Pancreas (tissue), 10 donors: ENCODE results near the gene NFATC2IP. TPM values are rescaled to one million over a fixed set of nuclear protein-coding genes. Genes with fewer than 3 reads are reported as not detected.

ENCODE experiments used
- ATAC-seq, 4 donors: fragments of 200-7000 bp; cut with Tn5 transposase; one replicate each; pipeline versions ENCODE4 v1.8.0 to v1.9.1; 2020; ENCODE audit warnings: mild to moderate bottlenecking in 4 of 4, moderate library complexity in 4 of 4
- DNase-seq, 6 donors: peaks; one replicate each; pipeline ENCODE4 v3.0.0-alpha.2; 2020
- FAIRE-seq: peaks from 2 replicates; lab custom pipeline; 2012; peaks lifted over from hg19 to GRCh38; lab: Jason Lieb, UNC
- H3K27ac ChIP-seq, 4 donors: fragments of 200-600 bp; sonication (generic); 1 replicate in 3 of 4; 2 replicates in 1 of 4; pipeline versions ENCODE4 v1.5.0 to v1.8.0; 2020
- H3K27me3 ChIP-seq, 4 donors: fragments of 200-600 bp; one replicate each; pipeline ENCODE4 v1.8.0; 2021
- H3K36me3 ChIP-seq, 3 donors: fragments of 200-600 bp; sonication (generic) in 1 of 3; one replicate each; pipeline versions ENCODE4 v1.5.0 to v1.8.0; 2020 to 2021
- H3K4me1 ChIP-seq, 3 donors: fragments of 200-600 bp; one replicate each; pipeline ENCODE4 v1.8.0; 2021
- H3K4me3 ChIP-seq, 4 donors: fragments of 200-600 bp; sonication (generic) in 2 of 4; one replicate each; pipeline versions ENCODE4 v1.5.0 to v1.8.0; 2020 to 2021
- H3K9me3 ChIP-seq, 4 donors: fragments of 200-600 bp; one replicate each; pipeline ENCODE4 v1.8.0; 2021
- WGBS, 2 donors: extraction: QIAGEN DNeasy Blood & Tissue Kit; methylation state at CpG; one replicate each; pipeline ENCODE4 v1.1.7; 2013; 5-methylcytosine and 5-hydroxymethylcytosine counted together
- intact Hi-C, 3 donors: fragments of 100-400 bp; cut with DNase I; formaldehyde crosslinking; loops; one replicate each; pipeline versions ENCODE4 v1.11.1 to v1.14.2; 2022
- polyA plus RNA-seq, 2 donors: library from polyadenylated mRNA; stranded (reverse); fragments of 200-250 nt; gene quantifications; one replicate each; pipeline ENCODE4 v1.2.3, GENCODE V29; 2013
- total RNA-seq, 6 donors: library from RNA; stranded (reverse); fragmentation: NEBNext Ultra II Directional in 4 of 6; extraction: Animal tissue kit (Norgen Biotek cat#: 25700) in 4 of 6; gene quantifications; one replicate each; pipeline versions ENCODE4 v1.2.1 to v1.2.4, GENCODE V29; 2021 to 2023
- TF ChIP-seq, protein P1 (sequence below), 4 donors: fragments of 200-600 bp; sonication (generic) in 3 of 4; IDR thresholded peaks; one replicate each; pipeline versions ENCODE4 v1.5.0 to v1.8.0; 2021; ENCODE audit warnings: antibody characterized with exemption in 4 of 4
- donor health status: healthy with polysubstance abuse.
- donor health status: DM: no; HTN: no; CAD: no; lungs with moderate emphysema.
- donor health status: DM: no; HTN: no; CAD: no.
- donor health status: control.
- donor health status: control.
- donor health status: Bipolar disorder and iron deficiency.
- donor health status: DM: yes; HTN: yes; CAD: no.
- donor health status: DM: no; HTN: no; CAD: no.
- donor health status: DM: no; HTN: no; CAD: no.
- donor health status: DM: yes; HTN: yes; CAD: no.

NFATC2IP gene
- total and polyA plus RNA-seq, 8 donors, result 9.2 to 22.0 (median 12.6) TPM

DNA sequence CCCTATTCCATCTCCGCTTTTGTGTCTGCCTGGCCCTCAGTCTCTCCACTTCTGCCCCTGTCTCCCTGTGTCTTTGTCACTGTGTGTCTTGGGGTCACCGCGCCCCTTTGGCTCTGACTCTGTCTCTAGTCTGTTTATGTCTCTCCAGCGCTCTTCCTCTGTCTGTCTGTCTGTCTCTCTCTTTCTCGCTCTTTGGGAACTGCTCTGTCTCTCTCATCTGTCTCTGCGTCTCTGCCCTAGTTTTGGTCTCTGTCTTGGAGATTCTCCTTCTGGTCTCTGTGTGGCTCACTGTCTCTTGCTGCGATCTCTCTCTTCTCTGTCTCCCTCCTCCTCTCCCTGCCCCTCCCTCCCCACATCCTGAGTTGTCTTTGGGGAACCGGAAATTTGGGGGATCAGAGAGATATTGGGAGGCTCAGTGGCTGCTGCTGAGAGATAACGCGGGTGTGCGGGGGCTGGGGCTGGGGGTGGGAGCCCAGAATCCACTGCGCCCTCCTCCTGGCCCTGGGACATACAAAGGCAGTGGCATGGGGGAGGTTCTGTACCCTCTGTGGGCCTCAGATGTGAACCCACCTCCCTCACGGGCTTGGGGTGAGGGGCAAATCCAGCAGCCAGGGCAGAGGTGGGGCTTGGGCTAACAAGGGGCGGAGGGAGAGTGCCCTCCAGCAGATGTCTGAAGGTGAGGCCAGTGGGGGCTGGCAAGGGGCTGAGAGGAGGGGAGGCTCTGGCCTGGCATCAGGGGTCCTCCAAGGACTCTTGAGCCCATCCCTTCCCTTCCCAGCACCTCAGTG, 58.5 kb downstream of the NFATC2IP start:
- intact Hi-C loops, result no loop called here
- no peak for FAIRE-seq
- no peak for DNase-seq
- Histone ChIP-seq H3K27me3 (no peaks in the 10 kb centered on the region), H3K4me3 (no peak overlapping the region), H3K36me3 (no peaks in the 10 kb centered on the region), H3K9me3 (no peaks in the 10 kb centered on the region), H3K27ac (no peak overlapping the region), H3K4me1 (no peaks in the 10 kb centered on the region)
- WGBS, 2 donors, result 59 to 71% methylated on average over 14 of the region's 14 CpGs
- ATAC-seq, result no peak
- TF ChIP-seq, protein P1, sequence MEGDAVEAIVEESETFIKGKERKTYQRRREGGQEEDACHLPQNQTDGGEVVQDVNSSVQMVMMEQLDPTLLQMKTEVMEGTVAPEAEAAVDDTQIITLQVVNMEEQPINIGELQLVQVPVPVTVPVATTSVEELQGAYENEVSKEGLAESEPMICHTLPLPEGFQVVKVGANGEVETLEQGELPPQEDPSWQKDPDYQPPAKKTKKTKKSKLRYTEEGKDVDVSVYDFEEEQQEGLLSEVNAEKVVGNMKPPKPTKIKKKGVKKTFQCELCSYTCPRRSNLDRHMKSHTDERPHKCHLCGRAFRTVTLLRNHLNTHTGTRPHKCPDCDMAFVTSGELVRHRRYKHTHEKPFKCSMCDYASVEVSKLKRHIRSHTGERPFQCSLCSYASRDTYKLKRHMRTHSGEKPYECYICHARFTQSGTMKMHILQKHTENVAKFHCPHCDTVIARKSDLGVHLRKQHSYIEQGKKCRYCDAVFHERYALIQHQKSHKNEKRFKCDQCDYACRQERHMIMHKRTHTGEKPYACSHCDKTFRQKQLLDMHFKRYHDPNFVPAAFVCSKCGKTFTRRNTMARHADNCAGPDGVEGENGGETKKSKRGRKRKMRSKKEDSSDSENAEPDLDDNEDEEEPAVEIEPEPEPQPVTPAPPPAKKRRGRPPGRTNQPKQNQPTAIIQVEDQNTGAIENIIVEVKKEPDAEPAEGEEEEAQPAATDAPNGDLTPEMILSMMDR (IDR thresholded peaks at IDR 0.05), result no peak

DNA sequence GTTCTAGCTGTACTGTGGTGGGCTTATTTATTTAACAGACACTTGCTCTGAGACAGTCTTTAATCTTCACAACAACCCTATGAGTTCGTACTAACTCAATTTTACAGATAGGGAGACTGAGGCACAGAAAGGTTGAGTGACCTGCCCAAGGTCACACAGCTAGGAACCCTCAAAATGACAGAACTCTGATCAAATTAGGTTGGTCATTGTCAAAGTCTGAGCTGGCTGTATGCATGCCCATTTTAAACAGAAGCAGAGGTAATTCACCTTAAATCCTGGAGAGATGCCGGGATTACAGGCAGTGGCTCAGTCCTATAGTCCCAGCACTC, 59.1 kb downstream of the NFATC2IP start:
- intact Hi-C loops, result no loop called here
- WGBS, 2 donors, result 73 to 78% methylated on average over 2 of the region's 2 CpGs
- FAIRE-seq, result no peak
- Histone ChIP-seq H3K4me3 (no peak overlapping the region), H3K9me3 (no peaks in the 10 kb centered on the region), H3K27me3 (no peaks in the 10 kb centered on the region), H3K27ac (no peak overlapping the region), H3K36me3 (no peaks in the 10 kb centered on the region), H3K4me1 (no peaks in the 10 kb centered on the region)
- no peak for ATAC-seq
- TF ChIP-seq, protein P1 (IDR thresholded peaks at IDR 0.05), result no peak
- no peak for DNase-seq

DNA sequence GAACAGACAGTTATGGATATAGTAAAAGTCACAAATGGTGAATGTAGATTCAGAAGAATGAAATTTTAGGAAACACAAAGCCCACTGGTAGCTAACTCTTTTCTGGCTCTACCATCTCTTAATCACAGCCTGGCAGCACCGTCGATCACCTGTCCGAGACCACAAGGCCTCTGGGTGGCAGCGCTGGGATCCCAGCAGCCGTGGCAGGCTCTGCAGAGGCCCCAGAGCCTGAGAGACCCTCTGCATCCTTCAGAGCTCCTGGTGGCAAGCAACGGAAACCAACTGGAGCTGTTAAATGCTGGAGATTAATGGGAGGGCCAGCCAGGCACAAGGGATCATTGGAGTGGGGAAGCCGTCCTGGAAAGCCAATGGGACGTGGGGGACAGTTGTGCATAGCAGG, 60.4 kb downstream of the NFATC2IP start:
- H3K4me1 ChIP-seq, result no peaks in the 10 kb centered on the region
- intact Hi-C loops, result no loop called here
- DNase-seq (no peak), ATAC-seq (no peak), FAIRE-seq (no peak)
- H3K27me3 ChIP-seq, result no peaks in the 10 kb centered on the region
- H3K4me3 ChIP-seq, result no peak overlapping the region
- TF ChIP-seq, protein P1 (IDR thresholded peaks at IDR 0.05), result no peak
- no peaks in the 10 kb centered on the region for H3K36me3 ChIP-seq
- H3K9me3 ChIP-seq, result no peaks in the 10 kb centered on the region
- no peak overlapping the region for H3K27ac ChIP-seq
- 52 to 55% methylated on average over 8 of the region's 8 CpGs for WGBS, 2 donors

DNA sequence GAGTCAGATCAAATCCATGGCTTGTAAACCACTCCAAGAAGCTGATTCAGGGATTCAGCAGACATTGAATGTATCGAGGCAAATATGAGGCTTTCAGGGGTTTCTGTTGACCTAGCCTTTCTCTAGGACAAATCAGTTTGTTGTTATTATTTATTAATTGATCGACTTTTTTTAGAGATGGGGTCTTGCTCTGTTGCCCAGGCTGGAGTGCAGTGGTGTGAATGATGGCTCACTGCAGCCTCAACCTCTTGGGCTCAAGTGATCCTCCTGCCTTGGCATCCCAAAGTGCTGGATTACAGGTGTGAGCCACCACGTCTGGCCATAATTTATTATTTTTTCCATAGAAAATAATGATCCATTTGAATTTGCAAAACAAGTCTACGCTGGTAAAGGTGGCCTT, 61.1 kb downstream of the NFATC2IP start:
- no peak overlapping the region for H3K4me3 ChIP-seq
- no peaks in the 10 kb centered on the region for H3K36me3 ChIP-seq
- FAIRE-seq, result no peak
- intact Hi-C loops, result no loop called here
- 67 to 71% methylated on average over 4 of the region's 4 CpGs for WGBS, 2 donors
- ATAC-seq, result no peak
- H3K27ac ChIP-seq, result no peak overlapping the region
- H3K27me3 ChIP-seq, result no peaks in the 10 kb centered on the region
- H3K9me3 ChIP-seq, result no peaks in the 10 kb centered on the region
- TF ChIP-seq, protein P1 (IDR thresholded peaks at IDR 0.05), result no peak
- H3K4me1 ChIP-seq, result no peaks in the 10 kb centered on the region
- DNase-seq, result no peak

DNA sequence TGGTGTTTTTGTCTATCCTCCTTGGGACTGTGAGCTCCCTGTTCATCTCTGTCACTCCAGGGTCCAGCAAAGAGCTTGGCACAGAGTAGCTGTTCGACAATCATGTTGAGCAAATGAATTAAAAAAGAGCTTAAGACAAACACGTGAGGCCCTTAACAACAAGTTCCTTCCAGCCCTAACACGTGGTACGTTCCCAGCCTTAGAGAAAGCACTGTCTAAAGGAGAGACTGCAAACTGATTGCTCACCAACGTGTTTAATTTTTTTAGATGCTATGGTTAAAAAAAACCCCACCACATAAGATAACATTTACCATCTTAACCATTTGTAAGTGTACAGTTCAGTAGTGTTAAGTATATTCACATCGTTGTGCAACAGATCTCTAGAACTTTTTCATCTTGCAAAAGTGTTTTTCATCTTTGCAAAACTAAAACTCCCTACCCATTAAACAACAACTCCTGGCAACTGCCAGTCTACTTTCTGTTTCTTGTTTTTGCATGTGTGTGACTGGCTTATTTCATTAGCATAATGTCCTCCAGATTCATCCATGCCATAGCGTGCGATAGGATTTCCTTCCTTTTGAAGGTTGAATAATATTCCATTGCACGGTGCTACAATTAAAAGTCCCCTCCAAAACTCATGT, 62.3 kb downstream of the NFATC2IP start:
- 49 to 52% methylated on average over 9 of the region's 9 CpGs for WGBS, 2 donors
- Histone ChIP-seq H3K27ac (no peak overlapping the region), H3K4me3 (no peak overlapping the region), H3K9me3 (no peaks in the 10 kb centered on the region), H3K36me3 (no peaks in the 10 kb centered on the region), H3K27me3 (no peaks in the 10 kb centered on the region), H3K4me1 (no peaks in the 10 kb centered on the region)
- FAIRE-seq, result no peak
- no peak for DNase-seq
- intact Hi-C loops, result no loop called here
- no peak for ATAC-seq
- TF ChIP-seq, protein P1 (IDR thresholded peaks at IDR 0.05), result no peak
